HFFc6 (cell line): ENCODE results near the gene THUMPD1. TPM values are rescaled to one million over a fixed set of nuclear protein-coding genes. Genes with fewer than 3 reads are reported as not detected.
"Not testable (repeated sequence)": the region's sequence is repeated elsewhere in the genome, so short reads cannot be mapped to it uniquely, and the experiment has no call there.

ENCODE experiments used
- DNase-seq: peaks from one replicate; pipeline ENCODE4 v3.0.0-alpha.2; 2018
- H3K27ac Mint-ChIP-seq: 2 replicates; pipeline ENCODE4 v1.8.0; 2020; ENCODE audit warnings: mild to moderate bottlenecking, mixed read lengths
- H3K27me3 Mint-ChIP-seq: 2 replicates; pipeline ENCODE4 v1.8.0; 2021; ENCODE audit warnings: mild to moderate bottlenecking, moderate library complexity, mixed read lengths; ENCODE audit not compliant: insufficient read depth
- H3K36me3 Mint-ChIP-seq: 2 replicates; pipeline ENCODE4 v1.8.0; 2021; ENCODE audit warnings: low read depth, mixed read lengths
- H3K4me1 Mint-ChIP-seq: 2 replicates; pipeline ENCODE4 v1.8.0; 2020; ENCODE audit warnings: low read depth, mixed read lengths
- H3K4me3 Mint-ChIP-seq: 2 replicates; pipeline ENCODE4 v1.8.0; 2020; ENCODE audit warnings: mild to moderate bottlenecking, moderate library complexity, mixed read lengths
- H3K9me3 Mint-ChIP-seq: 2 replicates; pipeline ENCODE4 v1.8.0; 2020; ENCODE audit warnings: mild to moderate bottlenecking, mixed read lengths
- total RNA-seq, 6 experiments: library from RNA; stranded (reverse); fragmentation: NEBNext Ultra II Directional; extraction: Animal tissue kit (Norgen Biotek cat#: 25700); gene quantifications; 2 replicates in 1 of 6; 3 replicates in 5 of 6; pipeline ENCODE4 v1.2.3, GENCODE V29; 2021
- TF ChIP-seq, protein P1 (sequence below): fragments of 200-600 bp; sonication (generic); IDR thresholded peaks from 2 replicates; pipeline ENCODE4 v1.5.0; 2021; ENCODE audit warnings: antibody characterized with exemption, mild to moderate bottlenecking

The THUMPD1 gene
- total RNA-seq, 6 experiments from 2014 or later, result 21.9 to 26.1 (median 24.3) TPM

DNA sequence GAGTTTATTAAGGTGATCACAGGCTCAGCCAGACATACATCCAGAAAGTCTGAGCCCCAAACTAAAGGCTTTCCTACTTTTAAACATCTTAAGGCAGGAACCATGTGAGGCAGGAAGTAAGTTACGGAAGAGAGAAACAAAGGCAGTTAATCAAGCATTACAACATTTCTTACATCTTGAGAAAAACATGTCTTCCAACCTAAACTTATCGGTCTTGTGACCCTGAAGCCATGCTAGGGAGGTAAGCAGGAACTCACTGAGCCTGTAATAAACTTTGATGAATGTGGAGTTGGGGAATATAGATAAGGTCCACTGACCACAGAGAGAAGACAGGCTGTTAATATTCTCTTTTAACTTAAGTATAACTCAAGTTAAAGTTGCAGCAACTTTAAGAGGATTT, 18.7 kb upstream of the THUMPD1 start:
- H3K9me3 Mint-ChIP-seq, result no peaks in the 10 kb centered on the region
- H3K27me3 Mint-ChIP-seq, result peaks cover 10% of the 10 kb centered on the region; the same call in 1 of the 2 replicates
- TF ChIP-seq, protein P1, sequence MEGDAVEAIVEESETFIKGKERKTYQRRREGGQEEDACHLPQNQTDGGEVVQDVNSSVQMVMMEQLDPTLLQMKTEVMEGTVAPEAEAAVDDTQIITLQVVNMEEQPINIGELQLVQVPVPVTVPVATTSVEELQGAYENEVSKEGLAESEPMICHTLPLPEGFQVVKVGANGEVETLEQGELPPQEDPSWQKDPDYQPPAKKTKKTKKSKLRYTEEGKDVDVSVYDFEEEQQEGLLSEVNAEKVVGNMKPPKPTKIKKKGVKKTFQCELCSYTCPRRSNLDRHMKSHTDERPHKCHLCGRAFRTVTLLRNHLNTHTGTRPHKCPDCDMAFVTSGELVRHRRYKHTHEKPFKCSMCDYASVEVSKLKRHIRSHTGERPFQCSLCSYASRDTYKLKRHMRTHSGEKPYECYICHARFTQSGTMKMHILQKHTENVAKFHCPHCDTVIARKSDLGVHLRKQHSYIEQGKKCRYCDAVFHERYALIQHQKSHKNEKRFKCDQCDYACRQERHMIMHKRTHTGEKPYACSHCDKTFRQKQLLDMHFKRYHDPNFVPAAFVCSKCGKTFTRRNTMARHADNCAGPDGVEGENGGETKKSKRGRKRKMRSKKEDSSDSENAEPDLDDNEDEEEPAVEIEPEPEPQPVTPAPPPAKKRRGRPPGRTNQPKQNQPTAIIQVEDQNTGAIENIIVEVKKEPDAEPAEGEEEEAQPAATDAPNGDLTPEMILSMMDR, result no peak
- DNase-seq, result no peak
- H3K4me1 Mint-ChIP-seq, result peaks cover 13% of the 10 kb centered on the region
- no peaks in the 10 kb centered on the region for H3K36me3 Mint-ChIP-seq
- no peak overlapping the region for H3K4me3 Mint-ChIP-seq
- no peak overlapping the region for H3K27ac Mint-ChIP-seq

DNA sequence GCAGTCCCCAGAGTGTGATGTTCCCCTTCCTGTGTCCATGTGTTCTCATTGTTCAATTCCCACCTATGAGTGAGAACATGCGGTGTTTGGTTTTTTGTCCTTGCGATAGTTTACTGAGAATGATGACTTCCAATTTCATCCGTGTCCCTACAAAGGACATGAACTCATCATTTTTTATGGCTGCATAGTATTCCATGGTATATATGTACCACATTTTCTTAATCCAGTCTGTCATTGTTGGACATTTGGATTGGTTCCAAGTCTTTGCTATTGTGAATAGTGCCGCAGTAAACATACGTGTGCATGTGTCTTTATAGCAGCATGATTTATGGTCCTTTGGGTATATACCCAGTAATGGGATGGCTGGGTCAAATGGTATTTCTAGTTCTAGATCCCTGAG, 14.2 kb upstream of the THUMPD1 start:
- H3K9me3 Mint-ChIP-seq, H3K4me1 Mint-ChIP-seq, H3K4me3 Mint-ChIP-seq, DNase-seq, H3K27me3 Mint-ChIP-seq, H3K36me3 Mint-ChIP-seq, H3K27ac Mint-ChIP-seq: not testable (repeated sequence)

DNA sequence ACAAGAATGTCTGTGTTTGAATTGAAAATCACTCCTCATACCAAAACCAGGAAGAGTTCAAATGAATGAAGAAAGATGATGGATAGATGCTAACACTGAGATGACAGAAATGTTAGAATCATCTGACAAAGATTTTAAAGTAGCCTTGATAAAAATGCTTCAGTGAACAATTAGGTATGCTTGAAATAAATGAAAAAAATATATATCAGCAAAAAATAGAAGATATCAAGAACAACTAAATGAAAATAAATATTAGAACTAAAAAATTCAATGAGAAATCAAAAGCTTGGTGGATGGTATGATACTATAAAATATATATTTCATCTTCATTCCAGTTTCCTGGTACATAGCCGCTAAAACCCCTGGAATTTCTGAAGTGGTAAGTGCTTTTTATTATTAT, 13.6 kb upstream of the THUMPD1 start:
- H3K4me1 Mint-ChIP-seq, result no peaks in the 10 kb centered on the region
- TF ChIP-seq, protein P1, result no peak
- DNase-seq, result no peak
- no peak overlapping the region for H3K27ac Mint-ChIP-seq
- peaks cover 10% of the 10 kb centered on the region; the same call in 1 of the 2 replicates for H3K27me3 Mint-ChIP-seq
- H3K9me3 Mint-ChIP-seq, result no peaks in the 10 kb centered on the region
- H3K36me3 Mint-ChIP-seq, result no peaks in the 10 kb centered on the region
- no peak overlapping the region for H3K4me3 Mint-ChIP-seq

DNA sequence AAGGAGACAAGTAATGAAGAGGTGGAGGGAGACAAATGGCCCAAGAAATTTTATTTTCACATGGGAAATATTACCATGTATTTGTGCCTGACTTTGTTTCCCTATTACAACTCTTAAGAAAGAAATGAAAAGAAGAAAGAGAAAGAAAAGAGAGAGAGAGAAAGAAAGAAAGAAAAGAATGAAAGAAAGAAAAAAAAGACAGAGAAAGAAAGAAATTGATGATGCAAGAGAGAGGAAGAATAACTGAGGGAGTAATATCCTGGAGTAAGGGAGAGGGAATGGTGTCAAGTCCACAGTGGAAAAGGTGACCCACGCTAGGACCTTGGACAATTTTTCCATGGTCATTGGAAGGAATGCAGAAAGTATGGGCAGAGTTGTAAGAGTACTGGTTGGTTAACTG, 12.1 kb upstream of the THUMPD1 start:
- no peak overlapping the region for H3K27ac Mint-ChIP-seq
- H3K27me3 Mint-ChIP-seq, result peaks cover 6% of the 10 kb centered on the region; the same call in 1 of the 2 replicates
- H3K36me3 Mint-ChIP-seq, result no peaks in the 10 kb centered on the region
- H3K4me1 Mint-ChIP-seq, result no peaks in the 10 kb centered on the region
- TF ChIP-seq, protein P1, result no peak
- no peak for DNase-seq
- H3K4me3 Mint-ChIP-seq, result no peak overlapping the region
- H3K9me3 Mint-ChIP-seq, result no peaks in the 10 kb centered on the region

DNA sequence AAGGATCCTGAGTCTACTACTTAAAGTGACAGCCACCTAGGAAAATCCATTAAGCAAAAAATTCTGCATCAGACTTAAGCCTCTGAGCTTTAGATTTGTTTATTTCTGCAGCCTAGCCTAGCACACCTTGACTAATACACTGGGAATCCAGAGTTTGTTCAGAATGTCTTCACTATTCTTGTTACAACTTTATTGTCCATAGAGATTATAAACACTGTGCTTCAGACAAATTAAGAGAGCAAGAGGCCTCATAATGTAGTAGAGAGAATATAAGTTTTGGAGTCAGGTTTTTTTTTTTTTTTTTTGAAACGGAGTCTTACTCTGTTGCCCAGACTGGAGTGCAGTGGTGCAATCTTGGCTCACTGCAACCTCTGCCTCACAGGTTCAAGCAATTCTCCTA, 8.9 kb upstream of the THUMPD1 start:
- no peaks in the 10 kb centered on the region for H3K36me3 Mint-ChIP-seq
- TF ChIP-seq, protein P1, result no peak
- no peak overlapping the region for H3K27ac Mint-ChIP-seq
- no peak for DNase-seq
- H3K4me3 Mint-ChIP-seq, result no peak overlapping the region
- no peaks in the 10 kb centered on the region for H3K4me1 Mint-ChIP-seq
- no peaks in the 10 kb centered on the region for H3K9me3 Mint-ChIP-seq
- peaks cover 6% of the 10 kb centered on the region; the same call in 1 of the 2 replicates for H3K27me3 Mint-ChIP-seq

DNA sequence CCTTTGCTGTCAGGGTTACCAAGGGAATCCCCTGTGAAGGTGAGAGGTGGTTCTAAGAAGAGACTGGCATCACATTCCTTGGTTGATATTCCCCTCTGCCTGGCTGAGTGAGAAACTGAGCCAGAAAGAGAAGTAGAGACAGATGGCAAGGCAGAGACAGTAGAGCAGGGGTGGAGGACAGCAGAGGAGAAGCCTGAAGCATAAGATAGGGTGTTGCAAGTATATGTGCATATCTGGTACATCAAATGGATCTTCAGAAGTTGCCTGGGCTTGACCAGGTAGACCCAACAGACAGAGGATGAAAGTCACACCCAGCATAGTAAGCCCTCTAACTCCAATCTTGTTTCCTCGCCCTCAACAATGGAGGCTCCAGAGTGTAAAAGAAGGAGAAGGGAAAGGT, 7.9 kb upstream of the THUMPD1 start:
- DNase-seq, result no peak
- Mint-ChIP-seq H3K27me3 (peaks cover 6% of the 10 kb centered on the region; the same call in 1 of the 2 replicates), H3K27ac (no peak overlapping the region), H3K36me3 (no peaks in the 10 kb centered on the region), H3K4me3 (no peak overlapping the region), H3K9me3 (no peaks in the 10 kb centered on the region), H3K4me1 (no peaks in the 10 kb centered on the region)
- TF ChIP-seq, protein P1, result no peak
